Measurements from ENCODE around the gene AIFM2. TPM values are rescaled to one million over a fixed set of nuclear protein-coding genes. Genes with fewer than 3 reads are reported as not detected.

Gene AIFM2
- total RNA-seq, 4 donors from 2014 or later: 18.7 to 29.2 (median 23.8) TPM

- H3K27ac ChIP-seq: peak overlapping the region; percentile 84 to 99 (median 91)
- H3K36me3 ChIP-seq: peaks cover 0 to 13% (median 0%) of the 10 kb centered on the region in 3 donors
- H3K27me3 ChIP-seq: no peaks in the 10 kb centered on the region
- H3K4me1 ChIP-seq: peaks cover 0 to 23% (median 4%) of the 10 kb centered on the region in 4 donors
- H3K4me3 ChIP-seq: peak overlapping the region; percentile 67 to 82 (median 78)
- H3K9me3 ChIP-seq: no peaks in the 10 kb centered on the region
- peak; percentile 24 to 74 (median 68) for TF ChIP-seq CTCF (IDR thresholded peaks at IDR 0.05)
- TF ChIP-seq POLR2A (IDR thresholded peaks at IDR 0.05): peak; percentile 19 to 25
- peak; percentile 55 to 85 (median 78) for DNase-seq
Measured at GRCh38 chr10:70145666-70146488, 13.3 kb upstream of the AIFM2 start.

GRCh38 chr10:70145166-70145665 is 12.6 kb upstream of the AIFM2 start:
- peak overlapping the region; percentile 67 to 82 (median 78) for H3K4me3 ChIP-seq

GRCh38 chr10:70144372-70145110 is 11.9 kb upstream of the AIFM2 start:
- Histone ChIP-seq H3K27ac (peak overlapping the region in 1 of 4 donors; percentile 99), H3K9me3 (no peaks in the 10 kb centered on the region), H3K4me3 (peak overlapping the region in 3 of 4 donors; percentile 78 to 82 (median 79)), H3K36me3 (peaks cover 0 to 3% (median 0%) of the 10 kb centered on the region in 3 donors), H3K27me3 (no peaks in the 10 kb centered on the region), H3K4me1 (peaks cover 0 to 23% (median 4%) of the 10 kb centered on the region in 4 donors)
- no peak for TF ChIP-seq POLR2A (IDR thresholded peaks at IDR 0.05)
- TF ChIP-seq CTCF (IDR thresholded peaks at IDR 0.05): no peak
- no peak for DNase-seq

More at GRCh38 chr10:70145166-70145665, 12.6 kb upstream of the AIFM2 start:
- peaks cover 0 to 23% (median 4%) of the 10 kb centered on the region in 4 donors for H3K4me1 ChIP-seq
- no peaks in the 10 kb centered on the region for H3K27me3 ChIP-seq
- H3K27ac ChIP-seq: peak overlapping the region; percentile 84 to 99 (median 91)
- no peak for TF ChIP-seq POLR2A (IDR thresholded peaks at IDR 0.05)
- no peak for TF ChIP-seq CTCF (IDR thresholded peaks at IDR 0.05)
- peaks cover 0 to 7% (median 0%) of the 10 kb centered on the region in 3 donors for H3K36me3 ChIP-seq
- H3K9me3 ChIP-seq: no peaks in the 10 kb centered on the region
- DNase-seq: no peak

- no peaks in the 10 kb centered on the region for H3K9me3 ChIP-seq
- TF ChIP-seq CTCF (IDR thresholded peaks at IDR 0.05) (no peak), POLR2A (IDR thresholded peaks at IDR 0.05) (no peak)
Measured at GRCh38 chr10:70142555-70142954, 9.9 kb upstream of the AIFM2 start.

GRCh38 chr10:70140297-70140696 is 7.7 kb upstream of the AIFM2 start:
- Histone ChIP-seq H3K9me3 (no peaks in the 10 kb centered on the region), H3K27ac (no peak overlapping the region), H3K4me1 (peaks cover 0 to 12% (median 4%) of the 10 kb centered on the region in 4 donors), H3K36me3 (peaks cover 0 to 5% (median 0%) of the 10 kb centered on the region in 3 donors), H3K27me3 (no peaks in the 10 kb centered on the region), H3K4me3 (no peak overlapping the region)
- TF ChIP-seq CTCF (IDR thresholded peaks at IDR 0.05): no peak
- DNase-seq: no peak

More at GRCh38 chr10:70142555-70142954, 9.9 kb upstream of the AIFM2 start:
- no peak overlapping the region for H3K27ac ChIP-seq
- DNase-seq: no peak
- no peak overlapping the region for H3K4me3 ChIP-seq
- H3K27me3 ChIP-seq: no peaks in the 10 kb centered on the region
- H3K4me1 ChIP-seq: peaks cover 0 to 21% (median 4%) of the 10 kb centered on the region in 4 donors
- peaks cover 0 to 5% (median 0%) of the 10 kb centered on the region in 3 donors for H3K36me3 ChIP-seq

Data from Peyer's patch (tissue), 4 donors.